GM18867 (cell line): Measurements from ENCODE around the gene BMI1.
A peak's percentile ranks its signal among the peaks of the same experiment; 100 is the strongest.

Source experiments
- ATAC-seq: cut with Tn5 transposase; IDR thresholded peaks from one replicate; pipeline ENCODE4 v1.9.1; 2021; ENCODE audit warnings: mild to moderate bottlenecking, moderate library complexity; ENCODE audit not compliant: unreplicated experiment

BMI1 gene

GRCh38 chr10:22365644-22366434 lies 44.9 kb downstream of the BMI1 start:
- no peak for ATAC-seq

DNA sequence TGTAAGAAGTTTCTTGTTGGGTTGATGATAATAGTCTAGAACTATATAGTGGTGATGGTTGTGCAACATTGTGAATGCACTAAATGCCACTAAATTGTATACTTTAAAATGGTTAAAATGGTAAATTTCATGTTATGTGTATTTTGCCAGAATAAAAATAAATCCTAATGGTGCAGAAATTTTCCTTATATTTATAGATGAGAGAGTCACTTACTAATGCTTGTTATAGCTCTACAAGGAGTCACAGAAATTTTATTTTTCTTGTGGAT lies 45.5 kb downstream of the BMI1 start:
- ATAC-seq, result no peak

GRCh38 chr10:22366771-22367170 lies 45.9 kb downstream of the BMI1 start:
- no peak for ATAC-seq

DNA sequence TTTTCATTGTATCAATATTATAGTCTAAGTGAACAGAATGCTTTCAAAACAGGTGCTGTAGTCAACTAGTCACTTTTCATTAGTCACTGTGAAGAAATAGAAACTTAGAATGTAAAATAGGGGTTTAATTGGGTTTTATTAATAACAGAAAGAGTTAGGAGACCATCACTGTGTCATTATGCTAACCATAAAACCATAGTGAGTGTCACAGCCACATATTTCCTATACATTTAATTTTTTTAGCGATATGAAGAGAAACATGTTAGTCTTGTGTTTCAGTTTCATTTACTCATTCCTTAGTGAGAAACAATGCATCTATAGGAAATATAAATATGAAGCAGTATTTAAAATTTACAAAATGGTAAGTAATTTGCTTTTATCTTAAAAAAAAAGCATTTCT lies 46.6 kb downstream of the BMI1 start:
- no peak for ATAC-seq

DNA sequence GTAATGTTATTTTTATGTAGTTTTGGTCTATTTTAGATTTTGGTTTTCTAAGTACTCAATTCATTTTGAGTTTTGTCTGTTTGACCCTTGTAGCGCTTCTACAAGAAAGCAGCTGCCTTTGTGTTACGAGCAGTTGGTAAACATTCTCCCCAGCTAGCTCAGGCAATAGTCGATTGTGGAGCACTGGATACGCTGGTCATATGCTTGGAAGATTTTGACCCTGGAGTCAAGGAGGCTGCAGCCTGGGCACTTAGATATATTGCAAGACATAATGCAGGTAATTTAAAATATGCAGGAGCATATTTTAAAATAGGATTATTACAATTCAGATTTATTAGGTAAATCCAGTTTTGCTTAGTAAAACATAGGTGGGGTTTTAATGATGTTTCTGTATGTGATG lies 47.5 kb downstream of the BMI1 start:
- no peak for ATAC-seq

- no peak for ATAC-seq
Observed at GRCh38 chr10:22368981-22369380, 48.1 kb downstream of the BMI1 start.

GRCh38 chr10:22369434-22370072 lies 48.7 kb downstream of the BMI1 start:
- ATAC-seq, result peak; percentile 70

DNA sequence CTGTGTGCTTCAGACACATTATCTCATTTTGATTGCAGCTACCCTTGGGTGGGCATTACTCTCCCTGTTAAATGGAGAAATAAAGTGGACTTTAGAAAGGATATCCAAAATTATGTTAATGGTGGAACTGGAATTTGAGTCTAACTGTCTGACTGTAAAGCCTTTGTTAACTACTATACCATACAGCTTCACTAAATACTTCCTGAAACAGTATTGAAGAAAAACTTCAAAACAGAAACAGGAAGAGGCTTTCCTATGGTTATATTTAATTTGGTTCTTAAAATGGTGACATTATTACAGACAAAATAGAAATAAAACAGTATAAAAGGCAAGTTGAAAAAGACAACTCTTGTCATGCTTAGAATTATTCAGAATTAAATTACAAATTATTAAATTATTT lies 49.4 kb downstream of the BMI1 start:
- ATAC-seq, result no peak

GRCh38 chr10:22372298-22372697 lies 51.4 kb downstream of the BMI1 start:
- ATAC-seq, result no peak

DNA sequence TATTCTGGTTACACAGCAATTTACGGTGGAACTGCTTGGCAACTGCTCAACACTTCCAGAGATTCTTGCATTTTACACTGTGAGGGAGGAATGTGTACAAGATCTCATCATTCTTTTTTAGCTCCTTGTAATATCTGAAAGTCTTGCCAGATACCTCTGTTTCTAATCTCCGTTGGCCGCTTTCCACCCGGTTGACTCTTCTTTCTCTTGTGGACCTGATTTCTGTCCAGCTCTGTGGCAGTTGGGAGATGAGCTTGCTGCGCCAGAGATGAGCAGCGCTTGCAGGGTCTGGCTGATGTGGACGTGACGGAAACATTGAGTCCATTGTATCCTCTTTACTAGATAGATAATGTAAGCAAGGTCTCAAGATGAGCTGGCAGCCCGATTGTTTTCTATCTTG lies 52.0 kb downstream of the BMI1 start:
- ATAC-seq, result no peak

- no peak for ATAC-seq
Observed at GRCh38 chr10:22374489-22375126, 53.7 kb downstream of the BMI1 start.

DNA sequence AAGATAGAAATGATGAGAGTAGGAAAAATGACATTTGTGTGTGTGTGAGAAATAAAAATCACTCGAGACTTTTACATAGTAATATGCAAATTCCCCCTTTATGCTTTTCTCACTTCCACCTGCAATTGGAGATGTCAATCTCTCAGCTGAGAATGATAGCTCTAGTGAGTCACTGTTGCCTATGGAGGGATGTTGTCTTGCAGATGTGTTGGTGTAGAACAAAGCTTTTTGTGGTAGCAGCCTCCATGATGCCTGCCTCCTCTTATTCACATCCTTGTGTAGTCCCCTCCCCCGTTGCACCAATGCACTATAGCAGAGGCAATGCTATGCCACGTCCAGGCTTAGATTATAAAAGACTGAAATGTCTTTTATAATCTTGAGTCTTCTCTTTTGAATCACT lies 58.2 kb downstream of the BMI1 start:
- peak; percentile 58 for ATAC-seq
